Myocyte (in vitro differentiated cells): ENCODE measurements around the gene RUBCNL. TPM values are rescaled to one million over a fixed set of nuclear protein-coding genes. Genes with fewer than 3 reads are reported as not detected.
A peak's percentile ranks its signal among the peaks of the same experiment; 100 is the strongest.
"Not testable (repeated sequence)": the region's sequence is repeated elsewhere in the genome, so short reads cannot be mapped to it uniquely, and the experiment has no call there.

Source experiments
- DNase-seq: peaks from one replicate; pipeline ENCODE4 v3.0.0-alpha.2; 2012; ENCODE audit warnings: low read depth
- polyA plus RNA-seq: library from polyadenylated mRNA; unstranded; fragments of >200 nt; gene quantifications from one replicate; pipeline ENCODE4 v1.2.1, GENCODE V29; 2012; ENCODE audit warnings: missing spikeins
- total RNA-seq: library from RNA; depleted of rRNA; stranded (reverse); fragments of >200 nt; gene quantifications from 2 replicates; pipeline ENCODE4 v1.2.3, GENCODE V29; 2014

RUBCNL gene
- 0.26 and 1.9 TPM in 2 replicates for total RNA-seq
- polyA plus RNA-seq: 0.61 TPM

DNA sequence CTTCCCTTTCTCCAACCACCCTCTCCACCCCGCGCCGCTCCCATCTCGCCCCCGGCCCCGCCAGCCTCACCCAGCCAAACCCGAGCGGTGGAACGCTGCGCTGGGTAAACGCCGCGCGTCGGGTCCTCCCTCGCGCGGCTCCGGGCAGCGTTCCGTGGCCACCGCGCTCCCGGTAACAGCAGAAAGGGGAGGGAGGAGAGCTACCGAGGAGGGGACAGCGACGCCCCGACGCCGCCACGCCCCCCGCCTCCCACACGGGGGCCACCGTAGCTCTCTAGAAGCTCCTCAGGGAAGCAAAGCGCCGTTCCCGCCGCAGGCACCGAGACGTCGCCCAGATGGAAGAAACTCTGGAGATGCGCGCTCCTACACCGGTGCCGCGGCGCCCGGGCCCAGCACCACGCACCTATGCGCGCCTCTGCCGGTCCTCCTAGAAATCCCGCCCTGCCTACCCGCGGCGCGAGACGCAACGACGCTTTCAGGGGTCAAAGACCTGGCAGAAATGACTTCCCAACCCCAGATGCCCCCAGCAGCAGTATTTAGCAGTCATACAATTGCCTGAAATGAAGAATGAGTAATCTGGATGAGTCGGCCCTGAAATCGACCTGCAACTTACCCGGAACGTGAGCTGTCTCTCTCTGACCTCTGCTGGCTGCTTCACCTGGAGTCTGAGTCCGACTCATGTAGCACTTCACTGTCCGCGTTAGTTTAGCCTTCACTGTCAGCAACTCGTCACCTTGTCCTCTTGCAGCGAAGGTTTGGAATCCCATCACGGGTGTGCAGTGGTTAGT is at the start of gene RUBCNL:
RUBCNL (minus strand) TSS at position 189 of the 788 bp plus-strand sequence. CDS start 14,777 bp downstream, outside the sequence.
- no peak for DNase-seq

DNA sequence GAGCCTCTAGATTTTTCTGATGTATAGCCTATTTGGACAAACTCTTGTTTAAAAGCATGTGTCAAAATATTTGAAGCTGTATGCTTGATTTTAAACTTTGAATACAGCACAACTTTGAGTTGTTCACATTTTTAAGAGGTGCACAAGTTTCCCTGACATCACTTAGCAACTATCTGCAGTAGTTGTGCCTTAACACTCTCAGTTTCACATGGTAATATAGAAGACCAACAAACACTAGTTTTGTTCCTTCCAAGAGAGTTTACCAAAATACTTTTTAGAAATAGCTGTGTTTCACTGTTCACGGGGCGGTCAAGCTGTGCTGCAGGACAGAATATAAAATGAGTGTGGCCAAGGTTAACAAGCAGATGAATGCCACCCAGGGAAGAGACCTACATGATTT is 42.5 kb upstream of the RUBCNL start:
- not testable (repeated sequence) for DNase-seq

- no peak for DNase-seq
These were observed 18.4 kb upstream of the RUBCNL start for GRCh38 chr13:46405457-46405856.

DNA sequence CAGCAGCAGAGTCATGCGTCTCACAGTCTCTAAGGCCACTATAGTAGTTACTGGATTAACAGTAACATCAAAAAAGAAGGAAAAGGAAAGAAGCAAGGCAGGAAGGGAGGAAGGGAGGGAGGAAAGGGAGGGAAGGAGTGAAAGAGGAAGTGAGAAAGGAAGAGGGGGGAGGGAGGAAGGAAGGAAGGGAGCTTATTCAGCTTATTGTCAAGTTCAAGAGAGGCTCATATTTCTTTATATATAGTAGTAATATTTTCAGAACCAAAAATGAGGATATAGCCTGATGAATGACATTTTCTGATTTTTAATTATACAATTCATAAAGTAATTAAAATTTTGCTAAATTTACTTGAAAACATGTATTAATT is 17.7 kb upstream of the RUBCNL start:
- no peak for DNase-seq

DNA sequence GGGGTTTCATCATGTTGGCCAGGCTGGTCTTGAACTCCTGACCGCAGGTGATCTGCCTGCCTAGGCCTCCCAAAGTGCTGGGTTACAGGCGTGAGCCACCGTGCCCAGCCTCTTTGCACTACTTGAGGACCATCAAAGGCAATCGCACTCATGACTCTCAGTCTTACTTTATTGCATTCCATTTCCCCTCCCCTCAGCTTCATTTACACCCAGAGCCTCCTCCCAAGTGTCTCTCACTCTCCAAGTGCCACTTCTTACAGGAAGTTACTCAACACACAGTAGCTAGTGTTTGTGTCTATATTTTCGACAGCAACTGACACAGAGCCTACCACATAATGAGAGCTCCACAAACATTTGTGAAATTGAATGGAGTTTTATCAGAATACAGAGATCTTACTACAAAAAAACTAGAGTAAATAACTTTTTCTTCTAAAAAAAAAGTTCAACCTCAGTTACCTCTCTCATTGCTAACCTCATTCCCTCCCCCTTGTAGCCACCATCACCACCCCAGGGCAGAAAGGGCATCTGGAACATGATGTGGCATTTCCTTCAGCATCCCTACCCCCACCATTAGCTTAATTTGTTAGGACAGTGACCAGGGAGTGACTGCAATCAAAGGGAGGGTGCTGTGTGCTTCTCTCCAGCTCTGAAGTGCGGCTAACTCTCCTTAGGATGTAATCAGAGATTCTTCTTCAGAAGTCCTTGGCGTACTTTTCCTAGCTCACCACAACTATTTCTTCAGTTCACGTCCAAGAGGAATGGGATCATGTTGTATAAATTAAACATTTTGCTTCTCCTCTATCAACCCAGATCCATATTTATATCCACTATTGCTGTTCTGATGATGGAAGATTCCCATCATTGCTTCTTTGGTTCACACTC is 17.0 kb upstream of the RUBCNL start:
- no peak for DNase-seq

- DNase-seq: no peak
These were observed 15.1 kb upstream of the RUBCNL start for GRCh38 chr13:46402178-46402577.

GRCh38 chr13:46401432-46401831 is 14.4 kb upstream of the RUBCNL start:
- no peak for DNase-seq

- no peak for DNase-seq
These were observed 9.3 kb upstream of the RUBCNL start for GRCh38 chr13:46396341-46396740.

- DNase-seq: peak; percentile 52
These were observed 5.9 kb upstream of the RUBCNL start for GRCh38 chr13:46392967-46393366.

DNA sequence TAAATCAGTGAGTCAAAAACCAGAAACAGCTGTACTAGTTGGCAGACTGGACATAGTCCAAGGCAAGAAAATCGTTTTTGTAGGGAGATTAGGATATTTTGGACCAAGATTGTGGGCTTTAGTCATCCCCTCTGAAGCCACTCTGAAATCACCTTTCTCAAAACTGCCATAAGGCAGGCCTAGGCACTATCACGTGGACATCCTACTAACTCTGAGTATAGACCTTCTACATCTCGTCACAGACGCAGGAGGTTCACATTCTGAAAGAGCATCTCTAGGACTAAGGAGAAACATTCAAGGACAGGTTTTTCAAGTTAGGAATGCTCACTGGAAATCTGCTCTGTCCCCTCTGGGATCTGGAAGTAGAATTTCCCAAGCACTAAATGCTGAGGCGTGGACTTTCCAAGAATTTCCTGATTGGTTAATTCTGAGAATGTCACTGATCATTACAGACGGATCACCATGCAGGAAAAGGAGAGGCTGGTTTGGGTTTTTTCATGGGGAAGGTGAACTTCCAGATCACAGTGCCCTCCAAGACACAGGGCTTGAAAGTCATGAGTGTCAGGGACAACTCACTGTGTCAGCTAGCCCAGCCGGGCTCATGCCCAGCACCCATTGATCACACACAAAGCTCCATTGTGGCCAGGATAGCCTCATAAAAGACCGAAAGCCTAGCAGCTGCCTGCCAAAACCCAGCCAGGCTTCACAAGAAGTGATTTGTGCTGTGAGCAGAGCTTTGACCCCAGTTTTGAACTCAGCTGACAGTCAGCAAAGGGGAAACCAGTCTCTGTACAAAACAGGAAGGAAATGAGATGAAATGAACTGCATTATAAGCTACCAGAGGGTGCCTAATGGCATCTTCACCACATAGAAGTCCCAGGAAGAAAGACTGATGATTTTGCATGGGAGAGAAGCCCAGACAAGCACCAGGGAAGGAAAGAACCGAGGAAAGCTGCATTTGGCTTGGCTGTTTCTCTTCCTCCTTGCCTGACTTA is 2.7 kb upstream of the RUBCNL start:
- DNase-seq: peak; percentile 45

DNA sequence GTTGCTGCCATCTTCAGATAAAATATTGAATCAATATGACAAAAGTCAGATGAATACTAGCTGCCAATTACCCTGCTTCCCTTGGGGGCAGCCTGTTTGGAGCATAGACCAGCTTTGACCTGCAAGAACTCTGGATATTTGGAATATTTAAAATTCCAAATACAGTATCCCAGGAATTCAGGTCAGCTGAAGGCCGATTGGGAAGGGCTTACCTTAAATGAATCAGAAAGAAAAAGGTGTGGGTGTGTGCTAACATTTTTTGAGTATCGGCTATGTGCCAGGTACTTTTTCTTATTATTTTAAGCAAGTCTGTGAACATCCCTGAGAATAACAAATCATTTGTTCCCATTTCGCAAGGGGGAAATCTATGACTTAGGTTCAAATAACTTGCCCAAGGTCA is 1.8 kb upstream of the RUBCNL start:
- DNase-seq: no peak

DNA sequence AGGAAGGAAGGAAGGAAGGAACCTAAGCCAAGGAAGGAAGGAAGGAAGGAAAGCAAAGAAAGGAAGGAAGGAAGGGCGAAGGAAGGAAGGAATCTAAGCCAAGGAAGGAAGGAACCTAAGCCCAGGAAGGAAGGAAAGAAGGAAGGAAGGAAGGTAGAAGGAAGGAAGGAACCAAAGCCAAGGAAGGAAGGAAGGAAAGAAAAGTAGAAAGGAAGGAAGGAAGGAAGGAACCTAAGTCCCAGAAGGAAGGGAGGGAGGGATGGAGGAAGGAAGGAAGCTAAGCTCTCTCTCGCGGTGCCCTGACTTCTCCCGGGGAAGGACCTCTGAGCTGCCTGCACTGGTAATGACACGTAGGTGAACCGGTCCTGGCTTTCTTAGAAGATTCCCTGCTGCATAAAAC is 1.3 kb upstream of the RUBCNL start:
- DNase-seq: no peak

GRCh38 chr13:46386392-46387063 is 524 bp downstream of the RUBCNL start:
- DNase-seq: no peak

DNA sequence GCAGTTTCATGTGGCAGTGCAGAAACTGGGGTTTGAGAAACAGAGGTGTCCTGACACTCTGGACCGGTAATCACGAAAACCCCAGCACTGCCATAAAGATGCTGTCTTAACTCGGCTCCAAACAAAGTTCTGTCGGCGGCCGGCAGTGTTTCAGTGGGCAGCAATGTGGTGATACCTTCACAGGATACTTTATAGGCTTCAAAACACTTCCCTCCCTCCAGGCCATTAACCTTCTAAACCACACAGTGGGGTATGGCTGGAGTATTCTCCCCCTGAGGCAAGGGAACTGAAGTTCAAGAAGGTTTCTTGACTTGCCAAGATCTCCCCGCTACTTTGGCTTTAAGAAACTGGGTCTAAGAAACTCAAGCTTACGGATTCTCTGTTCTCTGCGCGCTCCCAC is 1.1 kb downstream of the RUBCNL start:
- DNase-seq: no peak

GRCh38 chr13:46383383-46383782 is 3.7 kb downstream of the RUBCNL start:
- DNase-seq: peak; percentile 65

GRCh38 chr13:46382224-46382623 is 4.8 kb downstream of the RUBCNL start:
- no peak for DNase-seq

DNA sequence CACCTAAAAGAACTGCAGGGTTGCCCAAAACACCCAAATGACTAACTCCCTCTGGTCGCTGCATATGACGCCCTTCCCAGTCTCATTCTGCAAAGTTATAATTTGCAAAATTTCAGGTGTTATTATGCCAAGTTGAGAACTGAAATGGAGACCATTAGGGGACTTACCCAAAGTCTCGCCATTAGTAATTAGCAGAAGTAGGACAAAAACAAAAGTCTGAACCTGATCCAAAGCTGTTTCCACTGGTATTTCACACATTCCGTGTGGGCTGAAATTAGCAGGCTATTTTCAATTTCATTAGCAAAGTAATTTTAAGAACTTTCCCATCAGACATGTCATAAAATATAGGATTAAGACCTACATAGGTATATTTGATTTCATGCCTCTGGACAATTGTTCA is 6.8 kb downstream of the RUBCNL start:
- no peak for DNase-seq

DNA sequence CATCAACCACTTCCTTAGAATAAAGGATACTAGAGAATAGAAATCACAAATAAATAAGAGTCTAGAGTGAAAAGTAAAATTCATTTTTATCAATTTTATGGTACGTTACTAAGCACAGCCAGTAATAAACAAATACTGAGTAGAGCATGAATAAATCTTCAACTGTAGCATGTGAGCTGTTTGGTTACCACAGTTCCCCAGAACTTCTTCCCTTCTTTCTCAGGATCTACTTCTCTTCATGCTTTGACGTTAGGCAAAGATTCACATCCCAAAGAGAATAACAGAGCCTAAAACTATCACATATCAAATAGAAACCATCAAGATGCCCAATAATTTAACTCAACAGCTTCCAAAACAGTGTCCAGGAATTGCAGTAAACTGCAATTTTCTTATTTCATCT is 7.4 kb downstream of the RUBCNL start:
- DNase-seq: no peak

- DNase-seq: no peak
These were observed 8.6 kb downstream of the RUBCNL start for GRCh38 chr13:46378411-46378810.

DNA sequence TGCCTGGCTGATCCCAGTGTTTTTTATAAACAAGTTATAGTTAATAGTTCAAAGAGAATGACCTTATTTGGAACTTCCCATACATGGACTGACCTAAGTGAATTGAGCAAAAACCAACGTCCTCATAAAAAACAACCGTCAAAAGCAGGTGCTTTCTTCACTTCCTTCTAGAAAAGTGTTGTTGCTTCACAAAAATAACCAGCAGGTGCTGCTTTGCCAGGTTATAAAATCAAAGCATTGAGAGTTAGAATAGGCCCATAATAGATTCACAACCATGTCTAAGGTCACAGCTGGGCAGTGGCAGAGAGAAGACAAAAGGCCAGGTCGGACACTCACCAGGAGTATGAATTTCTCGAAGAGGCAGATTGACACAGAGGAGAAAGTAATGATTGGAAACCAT is 9.5 kb downstream of the RUBCNL start:
- DNase-seq: no peak

DNA sequence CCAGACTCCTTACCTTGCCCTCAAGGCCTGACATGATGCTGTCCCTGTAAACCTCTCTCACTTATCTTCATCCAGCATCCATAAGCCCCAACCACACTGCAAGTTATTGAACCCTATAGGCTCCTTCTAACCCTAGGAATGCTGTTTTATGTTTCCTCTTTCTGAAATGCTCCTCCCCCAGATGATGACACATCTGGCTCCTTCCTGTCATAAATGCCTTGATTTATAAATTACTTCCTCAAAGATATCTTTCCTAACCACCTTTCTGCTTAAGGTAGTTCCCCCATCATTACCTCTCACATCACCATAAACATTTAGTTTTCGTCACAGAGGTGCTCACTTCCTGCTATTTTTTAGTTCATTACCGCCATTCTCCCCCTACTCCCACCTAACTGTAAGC is 12.3 kb downstream of the RUBCNL start:
- no peak for DNase-seq
